ENCODE measurements around the gene CYP2W1.

The CYP2W1 gene

DNA sequence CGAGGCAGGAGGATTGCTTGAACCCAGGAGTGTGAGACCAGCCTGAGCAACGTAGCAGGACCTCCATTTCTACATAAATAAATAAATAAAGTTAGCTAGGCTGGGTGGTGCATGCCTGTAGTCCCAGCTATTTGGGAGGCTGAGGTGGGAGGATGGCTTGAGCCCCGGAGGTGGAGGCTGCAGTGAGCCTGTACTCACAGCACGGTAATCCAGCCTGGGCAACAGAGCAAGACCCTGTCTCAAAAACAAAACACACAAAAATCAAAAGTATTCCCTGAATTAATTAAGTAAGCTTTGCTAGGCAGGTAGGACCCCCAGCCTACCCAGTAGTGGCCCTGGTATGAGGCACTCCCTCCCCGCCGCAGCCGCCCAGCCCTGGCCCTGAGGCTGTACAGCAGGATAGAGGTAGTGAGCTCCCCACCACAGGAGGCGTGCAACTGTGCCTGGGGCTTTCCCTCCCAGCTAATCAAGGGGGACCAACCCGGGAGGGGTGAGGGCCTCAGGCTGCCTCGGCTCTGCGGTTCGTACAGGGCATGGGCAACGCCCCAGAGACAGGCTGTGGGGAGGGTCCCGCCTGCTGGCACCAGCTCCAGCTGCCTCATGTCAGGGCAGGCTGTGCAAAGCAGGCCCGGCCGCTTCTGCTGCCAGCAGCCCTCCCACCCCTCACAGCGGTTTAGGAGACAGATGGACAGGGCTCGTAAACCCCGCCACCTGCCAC, 1.0 kb upstream of the CYP2W1 start:
- TF ChIP-seq, protein P1, sequence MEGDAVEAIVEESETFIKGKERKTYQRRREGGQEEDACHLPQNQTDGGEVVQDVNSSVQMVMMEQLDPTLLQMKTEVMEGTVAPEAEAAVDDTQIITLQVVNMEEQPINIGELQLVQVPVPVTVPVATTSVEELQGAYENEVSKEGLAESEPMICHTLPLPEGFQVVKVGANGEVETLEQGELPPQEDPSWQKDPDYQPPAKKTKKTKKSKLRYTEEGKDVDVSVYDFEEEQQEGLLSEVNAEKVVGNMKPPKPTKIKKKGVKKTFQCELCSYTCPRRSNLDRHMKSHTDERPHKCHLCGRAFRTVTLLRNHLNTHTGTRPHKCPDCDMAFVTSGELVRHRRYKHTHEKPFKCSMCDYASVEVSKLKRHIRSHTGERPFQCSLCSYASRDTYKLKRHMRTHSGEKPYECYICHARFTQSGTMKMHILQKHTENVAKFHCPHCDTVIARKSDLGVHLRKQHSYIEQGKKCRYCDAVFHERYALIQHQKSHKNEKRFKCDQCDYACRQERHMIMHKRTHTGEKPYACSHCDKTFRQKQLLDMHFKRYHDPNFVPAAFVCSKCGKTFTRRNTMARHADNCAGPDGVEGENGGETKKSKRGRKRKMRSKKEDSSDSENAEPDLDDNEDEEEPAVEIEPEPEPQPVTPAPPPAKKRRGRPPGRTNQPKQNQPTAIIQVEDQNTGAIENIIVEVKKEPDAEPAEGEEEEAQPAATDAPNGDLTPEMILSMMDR (IDR thresholded peaks at IDR 0.05; ENCODE audit: low read depth, low read length): no peak
- TF ChIP-seq, protein P2, sequence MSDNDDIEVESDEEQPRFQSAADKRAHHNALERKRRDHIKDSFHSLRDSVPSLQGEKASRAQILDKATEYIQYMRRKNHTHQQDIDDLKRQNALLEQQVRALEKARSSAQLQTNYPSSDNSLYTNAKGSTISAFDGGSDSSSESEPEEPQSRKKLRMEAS (IDR thresholded peaks at IDR 0.05; ENCODE audit: low read depth, low read length): peak; percentile 59; the same call in 1 of the 2 replicates
- TF ChIP-seq POLR2A (IDR thresholded peaks at IDR 0.05; ENCODE audit: extremely low read depth, insufficient read length): no peak
- peak; percentile 69; the same call in 1 of the 2 replicates for TF ChIP-seq MYC (IDR thresholded peaks at IDR 0.05; ENCODE audit: low read depth, low read length)
- no peak overlapping the region for H3K4me3 ChIP-seq (ENCODE audit: low read depth, low read length)
- peak; percentile 97 for DNase-seq (ENCODE audit: low read depth)

- DNase-seq (ENCODE audit: low read depth): no peak
- TF ChIP-seq, protein P1 (IDR thresholded peaks at IDR 0.05; ENCODE audit: low read depth, low read length): no peak
- H3K4me3 ChIP-seq (ENCODE audit: low read depth, low read length): no peak overlapping the region
Observed at GRCh38 chr7:982511-983003, 424 bp upstream of the CYP2W1 start.

- TF ChIP-seq, protein P1 (IDR thresholded peaks at IDR 0.05; ENCODE audit: low read depth, low read length): no peak
- TF ChIP-seq, protein P2 (IDR thresholded peaks at IDR 0.05; ENCODE audit: low read depth, low read length): no peak
- TF ChIP-seq POLR2A (IDR thresholded peaks at IDR 0.05; ENCODE audit: extremely low read depth, insufficient read length) (no peak), MYC (IDR thresholded peaks at IDR 0.05; ENCODE audit: low read depth, low read length) (no peak)
- DNase-seq (ENCODE audit: low read depth): no peak
- H3K4me3 ChIP-seq (ENCODE audit: low read depth, low read length): no peak overlapping the region
Observed at GRCh38 chr7:983616-984071, 663 bp downstream of the CYP2W1 start.

- H3K4me3 ChIP-seq (ENCODE audit: low read depth, low read length): no peak overlapping the region
- TF ChIP-seq, protein P1 (IDR thresholded peaks at IDR 0.05; ENCODE audit: low read depth, low read length): no peak
- TF ChIP-seq MYC (IDR thresholded peaks at IDR 0.05; ENCODE audit: low read depth, low read length): no peak
- TF ChIP-seq, protein P2 (IDR thresholded peaks at IDR 0.05; ENCODE audit: low read depth, low read length): no peak
- no peak for TF ChIP-seq POLR2A (IDR thresholded peaks at IDR 0.05; ENCODE audit: extremely low read depth, insufficient read length)
- DNase-seq (ENCODE audit: low read depth): no peak
Observed at GRCh38 chr7:984361-985126, 1.6 kb downstream of the CYP2W1 start.

GRCh38 chr7:985127-985416, 2.1 kb downstream of the CYP2W1 start:
- H3K4me3 ChIP-seq (ENCODE audit: low read depth, low read length): no peak overlapping the region
- no peak for DNase-seq (ENCODE audit: low read depth)
- TF ChIP-seq, protein P2 (IDR thresholded peaks at IDR 0.05; ENCODE audit: low read depth, low read length): no peak
- TF ChIP-seq, protein P1 (IDR thresholded peaks at IDR 0.05; ENCODE audit: low read depth, low read length): no peak
- TF ChIP-seq POLR2A (IDR thresholded peaks at IDR 0.05; ENCODE audit: extremely low read depth, insufficient read length) (no peak), MYC (IDR thresholded peaks at IDR 0.05; ENCODE audit: low read depth, low read length) (no peak)
